Loucy (cell line): ENCODE measurements around the gene C2CD5.

ENCODE experiments used
- H2AFZ ChIP-seq: fragments of 200-600 bp; sonication (generic); 2 replicates; pipeline ENCODE4 v1.6.0; 2016; ENCODE audit warnings: antibody characterized with exemption, mild to moderate bottlenecking, low read length, moderate library complexity
- H3F3A ChIP-seq: fragments of 200-600 bp; 2 replicates; pipeline ENCODE4 v1.6.0; 2016; ENCODE audit warnings: antibody characterized with exemption, low read depth, mild to moderate bottlenecking
- H3K27me3 ChIP-seq: fragments of 200-600 bp; sonication (generic); 2 replicates; pipeline ENCODE4 v1.6.1; 2014; ENCODE audit warnings: low read length, mild to moderate bottlenecking; ENCODE audit not compliant: insufficient read depth, poor library complexity, severe bottlenecking
- H3K36me3 ChIP-seq: fragments of 200-600 bp; sonication (generic); 2 replicates; pipeline ENCODE4 v1.6.1; 2016; ENCODE audit warnings: low read length; ENCODE audit not compliant: insufficient read depth
- H3K4me1 ChIP-seq: fragments of 200-600 bp; sonication (generic); 2 replicates; pipeline ENCODE4 v1.5.1; 2014; ENCODE audit warnings: low read length, mild to moderate bottlenecking; ENCODE audit not compliant: insufficient read depth, poor library complexity, severe bottlenecking
- H3K4me2 ChIP-seq: fragments of 200-600 bp; sonication (generic); 2 replicates; pipeline ENCODE4 v1.6.0; 2014; ENCODE audit warnings: antibody characterized with exemption, low read length, low read depth, mild to moderate bottlenecking; ENCODE audit not compliant: poor library complexity, severe bottlenecking
- H3K4me3 ChIP-seq: fragments of 200-600 bp; sonication (generic); 2 replicates; pipeline ENCODE4 v1.5.1; 2014; ENCODE audit warnings: low read length, mild to moderate bottlenecking, mixed read lengths; ENCODE audit not compliant: poor library complexity, severe bottlenecking
- H3K79me2 ChIP-seq: fragments of 200-600 bp; sonication (generic); 2 replicates; pipeline ENCODE4 v1.6.1; 2014; ENCODE audit warnings: low read length; ENCODE audit not compliant: insufficient read depth
- H3K9ac ChIP-seq: fragments of 200-600 bp; sonication (generic); 2 replicates; pipeline ENCODE4 v1.6.0; 2014; ENCODE audit warnings: mild to moderate bottlenecking, low read depth, low read length, moderate library complexity; ENCODE audit not compliant: poor library complexity, severe bottlenecking
- H3K9me2 ChIP-seq: fragments of 200-600 bp; sonication (generic); replicated peaks from 2 replicates; pipeline ENCODE4 v1.6.1; 2016; ENCODE audit warnings: low read depth, low read length, mixed read lengths
- H3K9me3 ChIP-seq: fragments of 200-600 bp; sonication (generic); 2 replicates; pipeline ENCODE4 v1.6.1; 2014; ENCODE audit warnings: mild to moderate bottlenecking, antibody characterized with exemption, low read length, low read depth; ENCODE audit not compliant: insufficient read depth
- H4K20me1 ChIP-seq: fragments of 200-600 bp; sonication (generic); 2 replicates; pipeline ENCODE4 v1.6.0; 2014; ENCODE audit warnings: antibody characterized with exemption, low read length, mild to moderate bottlenecking; ENCODE audit not compliant: insufficient read depth, poor library complexity, severe bottlenecking
- CTCF ChIP-seq: fragments of 200-600 bp; sonication (generic); conservative IDR thresholded peaks from 2 replicates; pipeline ENCODE4 v1.5.1; 2014; ENCODE audit warnings: mild to moderate bottlenecking, antibody characterized with exemption, low read length
- EZH2phosphoT487 ChIP-seq: fragments of 200-600 bp; IDR thresholded peaks from 2 replicates; pipeline ENCODE4 v1.6.1; 2018; ENCODE audit warnings: antibody characterized with exemption, mild to moderate bottlenecking, moderate library complexity, borderline replicate concordance

Gene C2CD5

GRCh38 chr12:22416801-22417200, 127.5 kb downstream of the C2CD5 start:
- no peaks in the 10 kb centered on the region for H4K20me1 ChIP-seq
- H3K4me2 ChIP-seq: no peak overlapping the region
- no peaks in the 10 kb centered on the region for H3F3A ChIP-seq
- no peaks in the 10 kb centered on the region for H3K79me2 ChIP-seq
- H3K9me2 ChIP-seq: no peaks in the 10 kb centered on the region
- H3K9me3 ChIP-seq: no peaks in the 10 kb centered on the region
- no peaks in the 10 kb centered on the region for H3K36me3 ChIP-seq
- H3K4me3 ChIP-seq: no peak overlapping the region
- no peaks in the 10 kb centered on the region for H3K4me1 ChIP-seq
- H3K9ac ChIP-seq: no peak overlapping the region
- no peak for TF ChIP-seq CTCF
- no peak for TF ChIP-seq EZH2phosphoT487
- H2AFZ ChIP-seq: no peak overlapping the region
- no peaks in the 10 kb centered on the region for H3K27me3 ChIP-seq

GRCh38 chr12:22415342-22416309, 128.7 kb downstream of the C2CD5 start:
- H3K36me3 ChIP-seq: no peaks in the 10 kb centered on the region
- H2AFZ ChIP-seq: no peak overlapping the region
- H3K9me3 ChIP-seq: no peaks in the 10 kb centered on the region
- no peaks in the 10 kb centered on the region for H3K79me2 ChIP-seq
- TF ChIP-seq CTCF (no peak), EZH2phosphoT487 (no peak)
- H3F3A ChIP-seq: no peaks in the 10 kb centered on the region
- no peaks in the 10 kb centered on the region for H3K27me3 ChIP-seq
- no peaks in the 10 kb centered on the region for H4K20me1 ChIP-seq
- no peaks in the 10 kb centered on the region for H3K4me1 ChIP-seq
- H3K4me3 ChIP-seq: no peak overlapping the region
- no peak overlapping the region for H3K9ac ChIP-seq
- H3K9me2 ChIP-seq: no peaks in the 10 kb centered on the region
- no peak overlapping the region for H3K4me2 ChIP-seq

- no peak for TF ChIP-seq CTCF
- no peak for TF ChIP-seq EZH2phosphoT487
- Histone ChIP-seq H3K9me3 (no peaks in the 10 kb centered on the region), H3K9me2 (no peaks in the 10 kb centered on the region), H2AFZ (no peak overlapping the region), H3K79me2 (no peaks in the 10 kb centered on the region), H3K36me3 (no peaks in the 10 kb centered on the region), H3K4me3 (no peak overlapping the region), H3K4me2 (no peak overlapping the region), H4K20me1 (no peaks in the 10 kb centered on the region), H3K27me3 (no peaks in the 10 kb centered on the region), H3K4me1 (no peaks in the 10 kb centered on the region), H3K9ac (no peak overlapping the region), H3F3A (no peaks in the 10 kb centered on the region)
Measured at GRCh38 chr12:22414742-22415141, 129.6 kb downstream of the C2CD5 start.
